SK-N-SH (cell line): ENCODE data around the gene VPS13C. TPM values are rescaled to one million over a fixed set of nuclear protein-coding genes. Genes with fewer than 3 reads are reported as not detected.

ENCODE experiments used
- CTCF ChIA-PET: fragments of 300-600, 350-600 bp; formaldehyde crosslinking; extraction: SDS; loops from one replicate; lab custom pipeline; 2021; lab: Yijun Ruan, JAX
- POLR2A ChIA-PET: fragments of 350-600 bp; sonication (Branson Sonifier 250); formaldehyde crosslinking; extraction: SDS; loops from one replicate; lab custom pipeline; 2020; ENCODE audit warnings: antibody characterized with exemption, inconsistent platforms; lab: Yijun Ruan, JAX
- DNase-seq: peaks from one replicate; pipeline ENCODE4 v3.0.0; 2012
- H2AFZ ChIP-seq: fragments of 200-600 bp; sonication (generic); 2 replicates; pipeline ENCODE4 v1.8.1; 2016; ENCODE audit warnings: antibody characterized with exemption, mild to moderate bottlenecking, low read depth
- H3F3A ChIP-seq: fragments of 200-600 bp; sonication (generic); replicated peaks from 2 replicates; pipeline ENCODE3; 2016; ENCODE audit warnings: antibody characterized with exemption, mild to moderate bottlenecking; ENCODE audit not compliant: insufficient read depth
- H3K27ac ChIP-seq, 2 experiments: fragments of 200-500 bp in 1 of 2; fragments of 200-600 bp in 1 of 2; sonication (Bioruptor generic) in 1 of 2; sonication (generic), shearing (Covaris generic) in 1 of 2; 2 replicates each; pipeline versions ENCODE4 v1.5.1 to v1.6.1; 2014 to 2016; ENCODE audit warnings: low read depth in 2 of 2, inconsistent platforms in 1 of 2, low read length in 1 of 2, mild to moderate bottlenecking in 1 of 2, mixed read lengths in 1 of 2
- H3K27me3 ChIP-seq: fragments of 200-600 bp; sonication (generic), shearing (Covaris generic); 2 replicates; pipeline ENCODE4 v1.6.1; 2016; ENCODE audit warnings: mixed run types; ENCODE audit not compliant: insufficient read depth
- H3K36me3 ChIP-seq, 2 experiments: fragments of 200-500 bp in 1 of 2; fragments of 200-600 bp in 1 of 2; sonication (Bioruptor generic) in 1 of 2; sonication (generic) in 1 of 2; replicated peaks in 1 of 2; 2 replicates each; pipeline versions ENCODE3 to v1.5.1; 2014 to 2016; ENCODE audit warnings: low read length in 1 of 2, mild to moderate bottlenecking in 1 of 2; ENCODE audit not compliant: insufficient read depth in 2 of 2, control insufficient read depth in 1 of 2
- H3K4me1 ChIP-seq, 2 experiments: fragments of 200-500 bp in 1 of 2; fragments of 200-600 bp in 1 of 2; sonication (Bioruptor generic) in 1 of 2; sonication (generic), shearing (Covaris generic) in 1 of 2; 2 replicates each; pipeline versions ENCODE4 v1.5.1 to v1.6.1; 2014 to 2016; ENCODE audit warnings: low read depth in 1 of 2, low read length in 1 of 2, mixed run types in 1 of 2; ENCODE audit not compliant: insufficient read depth in 2 of 2, control insufficient read depth in 1 of 2
- H3K4me2 ChIP-seq: fragments of 200-600 bp; sonication (generic), shearing (Covaris generic); 2 replicates; pipeline ENCODE4 v1.6.1; 2017; ENCODE audit warnings: mixed run types
- H3K4me3 ChIP-seq, 2 experiments: fragments of 200-500 bp in 1 of 2; fragments of 200-600 bp in 1 of 2; sonication (Bioruptor generic) in 1 of 2; sonication (generic), shearing (Covaris generic) in 1 of 2; 2 replicates each; pipeline versions ENCODE4 v1.5.1 to v1.8.1; 2014 to 2016; ENCODE audit warnings: low read depth in 2 of 2, inconsistent platforms in 1 of 2, low read length in 1 of 2, mild to moderate bottlenecking in 1 of 2, mixed read lengths in 1 of 2, moderate library complexity in 1 of 2
- H3K79me2 ChIP-seq: fragments of 200-600 bp; sonication (generic); 2 replicates; pipeline ENCODE4 v1.8.1; 2017; ENCODE audit warnings: mild to moderate bottlenecking; ENCODE audit not compliant: insufficient read depth
- H3K9ac ChIP-seq: fragments of 200-600 bp; sonication (generic); 2 replicates; pipeline ENCODE4 v1.6.1; 2017; ENCODE audit warnings: mixed run types
- H3K9me2 ChIP-seq: fragments of 200-600 bp; sonication (generic); 2 replicates; pipeline ENCODE4 v1.6.1; 2017; ENCODE audit warnings: mixed run types
- H3K9me3 ChIP-seq: fragments of 200-600 bp; sonication (generic); 2 replicates; pipeline ENCODE4 v1.6.1; 2017; ENCODE audit warnings: mixed run types, mild to moderate bottlenecking, moderate library complexity
- H4K20me1 ChIP-seq: fragments of 200-600 bp; sonication (generic); 2 replicates; pipeline ENCODE4 v1.6.1; 2017; ENCODE audit warnings: mild to moderate bottlenecking, mixed run types; ENCODE audit not compliant: insufficient read depth
- FOXJ3 ChIP-seq: sonication (generic); formaldehyde crosslinking; IDR thresholded peaks from 2 replicates; pipeline ENCODE4 v1.5.1; 2020; ENCODE audit warnings: mild to moderate bottlenecking, missing genetic modification reagents
- FOXM1 ChIP-seq: IDR thresholded peaks from 2 replicates; pipeline ENCODE4 v1.4.0; 2012; ENCODE audit warnings: low read depth, mild to moderate bottlenecking
- MEF2A ChIP-seq: IDR thresholded peaks from 2 replicates; pipeline ENCODE4 v1.4.0; 2012; ENCODE audit warnings: low read depth, borderline replicate concordance
- NFIC ChIP-seq: IDR thresholded peaks from 2 replicates; pipeline ENCODE4 v1.4.0; 2012; ENCODE audit warnings: borderline replicate concordance
- TAF1 ChIP-seq: IDR thresholded peaks from 2 replicates; pipeline ENCODE4 v1.6.1; 2012; ENCODE audit warnings: low read depth, mild to moderate bottlenecking, low read length, moderate library complexity, borderline replicate concordance
- WGBS: methylation state at CpG from one replicate; pipeline ENCODE4 v1.1.6; 2017; ENCODE audit warnings: low lambda C conversion rate; 5-methylcytosine and 5-hydroxymethylcytosine counted together
- polyA plus RNA-seq, 3 experiments: library from polyadenylated mRNA; depleted of rRNA; stranded (reverse); fragments of >200 nt; gene quantifications; 2 replicates each; pipeline ENCODE4 v1.2.3, GENCODE V29; 2012

VPS13C gene
- polyA plus RNA-seq, 1 of the 3 experiments (the other 2 are of a cell fraction) = 5.7 TPM

DNA sequence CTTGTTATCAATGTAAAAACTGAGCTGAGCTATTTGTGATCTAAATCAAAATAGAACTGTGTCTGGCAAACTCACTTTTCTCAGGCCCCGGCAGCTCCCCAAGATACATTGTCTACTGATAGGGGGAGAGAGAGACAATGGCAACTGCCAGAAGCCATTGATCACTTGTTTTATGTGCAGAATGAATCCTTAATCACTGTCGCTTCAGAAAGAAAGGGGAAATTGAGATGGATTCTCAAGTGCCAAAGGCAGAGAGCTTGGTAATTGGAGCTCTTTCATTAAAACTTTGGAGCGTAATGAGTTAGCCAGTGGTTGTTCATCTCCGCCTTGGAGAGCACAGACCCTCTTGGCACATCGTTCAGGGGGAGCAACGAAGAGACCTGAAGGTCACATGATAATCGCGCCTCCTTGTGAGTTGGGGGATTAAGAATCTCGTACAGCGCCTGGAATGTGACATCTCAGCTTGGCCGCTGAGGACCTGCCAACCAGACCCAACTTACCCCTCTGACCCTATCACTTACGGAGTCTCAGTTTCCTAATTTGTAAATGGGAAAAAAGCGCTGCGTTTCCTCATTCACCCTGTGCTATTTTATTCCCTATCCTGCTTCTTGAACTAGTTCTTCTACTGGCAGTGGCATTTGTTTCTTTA, 252.8 kb downstream of the VPS13C start:
- no peaks in the 10 kb centered on the region for H4K20me1 ChIP-seq
- CTCF ChIA-PET = interaction anchor here (0.6 to 3.1 kb wide), 3 partner anchors 26 to 186 kb away, joined by 3 to 12 read pairs (median 6); no protein-coding TSS in a partner anchor
- H3K79me2 ChIP-seq = no peaks in the 10 kb centered on the region
- H2AFZ ChIP-seq = no peak overlapping the region
- no peaks in the 10 kb centered on the region for H3K27me3 ChIP-seq
- POLR2A ChIA-PET = no interaction called here
- H3K4me2 ChIP-seq = no peak overlapping the region
- WGBS = 81% methylated on average over 14 of the region's 14 CpGs
- TF ChIP-seq NFIC (no peak), TAF1 (no peak), FOXJ3 (CRISPR knock-in tag) (no peak), MEF2A (no peak), FOXM1 (no peak)
- no peaks in the 10 kb centered on the region for H3K9me3 ChIP-seq
- peaks cover 0 to 7% of the 10 kb centered on the region in 2 experiments; a peak in 1 of 4 replicates for H3K4me1 ChIP-seq
- H3F3A ChIP-seq = no peaks in the 10 kb centered on the region
- DNase-seq = no peak
- no peak overlapping the region for H3K4me3 ChIP-seq
- no peak overlapping the region for H3K27ac ChIP-seq
- no peak overlapping the region for H3K9ac ChIP-seq
- H3K36me3 ChIP-seq = no peaks in the 10 kb centered on the region
- H3K9me2 ChIP-seq = no peaks in the 10 kb centered on the region

Other genes starting within 250 kb of the VPS13C start
- gene C2CD4A, start 6.5 kb upstream of the VPS13C start, polyA plus RNA-seq (2012; rRNA removed) = not detected in 2 replicates
- not detected in 2 replicates for gene C2CD4B, start 104.8 kb upstream of the VPS13C start, polyA plus RNA-seq (2012; rRNA removed)